RWPE1 (cell line): ENCODE measurements around the gene MEGF11.
A peak's percentile ranks its signal among the peaks of the same experiment; 100 is the strongest.
"Not testable (repeated sequence)": the region's sequence is repeated elsewhere in the genome, so short reads cannot be mapped to it uniquely, and the experiment has no call there.

Source experiments
- CTCF ChIA-PET: fragments of 350-600 bp; sonication (Branson Sonifier 250); formaldehyde crosslinking; extraction: SDS; loops from one replicate; lab custom pipeline; 2021; lab: Yijun Ruan, JAX
- POLR2A ChIA-PET: fragments of 400-600 bp; formaldehyde crosslinking; extraction: SDS; loops from one replicate; lab custom pipeline; 2020; ENCODE audit warnings: antibody characterized with exemption; ENCODE audit not compliant: low non-redundant PET; lab: Yijun Ruan, JAX
- DNase-seq: peaks from one replicate; pipeline ENCODE4 v3.0.0; 2012; ENCODE audit warnings: low spot score
- H3K27ac ChIP-seq: fragments of 450-650 bp; 2 replicates; pipeline ENCODE4 v1.5.1; 2017
- TF ChIP-seq, protein P1 (sequence below): fragments of 450-650 bp; conservative IDR thresholded peaks from 2 replicates; pipeline ENCODE4 v1.5.1; 2017; ENCODE audit warnings: low read depth, mild to moderate bottlenecking

Gene MEGF11

DNA sequence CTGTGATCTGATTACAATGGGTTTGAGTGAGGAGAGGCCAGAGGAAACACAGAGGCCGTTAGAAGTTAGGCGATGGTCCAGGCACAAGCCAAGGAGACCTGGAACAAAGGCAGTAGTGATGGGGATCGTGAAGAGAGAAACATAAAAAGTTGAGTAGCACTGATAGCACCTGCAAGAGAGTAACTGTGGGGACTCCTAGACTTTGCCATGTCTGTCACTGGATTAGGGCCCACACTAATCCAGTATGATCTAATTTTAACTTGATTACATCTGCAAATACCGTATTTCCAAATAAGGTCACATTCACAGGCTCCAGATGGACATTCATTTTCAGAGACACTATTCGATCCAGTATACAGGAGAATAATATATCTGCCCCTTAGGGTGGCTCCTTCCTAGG lies 239.5 kb downstream of the MEGF11 start:
- TF ChIP-seq, protein P1, sequence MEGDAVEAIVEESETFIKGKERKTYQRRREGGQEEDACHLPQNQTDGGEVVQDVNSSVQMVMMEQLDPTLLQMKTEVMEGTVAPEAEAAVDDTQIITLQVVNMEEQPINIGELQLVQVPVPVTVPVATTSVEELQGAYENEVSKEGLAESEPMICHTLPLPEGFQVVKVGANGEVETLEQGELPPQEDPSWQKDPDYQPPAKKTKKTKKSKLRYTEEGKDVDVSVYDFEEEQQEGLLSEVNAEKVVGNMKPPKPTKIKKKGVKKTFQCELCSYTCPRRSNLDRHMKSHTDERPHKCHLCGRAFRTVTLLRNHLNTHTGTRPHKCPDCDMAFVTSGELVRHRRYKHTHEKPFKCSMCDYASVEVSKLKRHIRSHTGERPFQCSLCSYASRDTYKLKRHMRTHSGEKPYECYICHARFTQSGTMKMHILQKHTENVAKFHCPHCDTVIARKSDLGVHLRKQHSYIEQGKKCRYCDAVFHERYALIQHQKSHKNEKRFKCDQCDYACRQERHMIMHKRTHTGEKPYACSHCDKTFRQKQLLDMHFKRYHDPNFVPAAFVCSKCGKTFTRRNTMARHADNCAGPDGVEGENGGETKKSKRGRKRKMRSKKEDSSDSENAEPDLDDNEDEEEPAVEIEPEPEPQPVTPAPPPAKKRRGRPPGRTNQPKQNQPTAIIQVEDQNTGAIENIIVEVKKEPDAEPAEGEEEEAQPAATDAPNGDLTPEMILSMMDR: no peak
- H3K27ac ChIP-seq: no peak overlapping the region
- POLR2A ChIA-PET: no interaction called here
- CTCF ChIA-PET: no interaction called here
- DNase-seq: no peak

DNA sequence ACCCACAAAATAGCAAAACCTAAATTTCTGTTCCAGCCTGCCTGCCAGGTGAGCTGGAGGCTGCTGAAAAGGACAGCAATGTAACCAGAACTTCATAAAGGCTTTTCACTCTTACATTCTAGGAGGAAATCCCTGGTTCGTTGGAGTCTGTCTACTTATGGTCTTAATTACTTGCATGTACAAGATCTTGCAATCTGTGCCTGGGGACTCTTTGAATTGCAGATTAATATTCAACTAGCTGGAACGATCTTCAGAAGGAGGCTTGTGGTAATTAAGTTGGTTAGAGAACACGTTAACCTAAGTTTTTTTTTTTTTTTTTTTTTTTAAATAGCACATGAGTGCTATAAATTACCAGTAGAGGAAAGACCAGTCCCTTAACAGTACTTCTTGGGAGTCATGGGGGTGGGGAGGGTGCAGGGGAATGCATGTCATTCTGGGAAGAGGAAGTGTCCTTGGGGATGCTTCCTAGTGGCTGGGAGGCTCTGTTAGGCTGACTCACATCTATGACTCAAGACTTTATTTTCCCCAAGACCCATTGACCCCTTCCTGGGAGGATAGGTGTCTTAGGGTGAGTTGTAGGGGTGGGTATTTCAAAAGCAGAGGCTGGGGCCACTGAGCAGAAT lies 244.5 kb downstream of the MEGF11 start:
- TF ChIP-seq, protein P1: no peak
- peak; percentile 81 for DNase-seq
- no peak overlapping the region for H3K27ac ChIP-seq
- POLR2A ChIA-PET: no interaction called here
- CTCF ChIA-PET: no interaction called here

DNA sequence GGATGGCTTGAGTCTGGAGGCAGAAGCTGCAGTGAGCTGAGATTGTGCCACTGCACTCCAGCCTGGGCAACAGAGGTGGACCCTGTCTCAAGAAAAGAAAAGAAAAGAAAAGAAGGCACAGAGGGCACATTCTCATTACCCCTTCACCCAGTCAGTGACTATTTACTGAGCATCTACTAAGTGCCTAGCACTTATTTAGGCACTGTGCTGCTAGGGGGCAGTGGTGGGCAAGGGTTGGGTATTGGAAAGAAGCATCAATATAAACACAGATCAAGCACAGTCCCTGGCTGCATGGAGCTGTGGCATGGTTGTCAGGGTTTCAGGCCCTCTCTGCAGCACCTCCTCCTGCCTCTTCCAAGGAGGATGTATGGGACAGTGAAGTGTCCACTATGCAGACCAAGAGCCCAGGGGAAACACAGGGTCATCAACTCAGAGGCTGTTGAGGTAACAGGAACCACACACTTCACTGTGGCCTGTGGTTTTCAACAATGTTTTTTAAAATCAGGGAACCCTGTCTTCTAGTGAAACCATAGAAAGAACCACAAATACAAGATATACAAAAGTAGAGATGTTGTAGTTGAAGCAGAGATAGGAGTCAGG lies 245.8 kb downstream of the MEGF11 start:
- ChIA-PET POLR2A (no interaction called here), CTCF (no interaction called here)
- H3K27ac ChIP-seq: peak overlapping the region; percentile 18; the same call in 1 of the 2 replicates
- TF ChIP-seq, protein P1: no peak
- no peak for DNase-seq

DNA sequence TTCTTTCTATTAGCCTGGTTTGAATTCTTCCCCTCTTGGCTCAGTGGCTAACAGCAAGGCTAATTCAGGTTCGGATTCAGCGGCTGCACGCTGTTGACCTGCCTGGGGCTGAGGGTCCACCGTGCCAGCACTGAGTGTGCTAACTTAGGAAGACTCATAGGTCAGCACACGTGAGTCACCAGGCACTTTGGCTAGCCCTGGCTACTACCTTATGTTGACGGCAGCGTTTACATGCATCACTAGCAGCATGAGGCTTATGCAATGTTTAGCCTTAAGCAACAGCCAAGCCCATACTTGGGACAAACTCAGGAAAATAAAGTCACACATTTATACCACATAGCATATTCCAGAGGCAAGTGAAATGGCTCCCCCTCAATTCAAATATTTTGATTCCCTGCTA lies 246.6 kb downstream of the MEGF11 start:
- H3K27ac ChIP-seq: peak overlapping the region; percentile 6; the same call in 1 of the 2 replicates
- ChIA-PET POLR2A (no interaction called here), CTCF (no interaction called here)
- TF ChIP-seq, protein P1: no peak
- DNase-seq: peak; percentile 82

DNA sequence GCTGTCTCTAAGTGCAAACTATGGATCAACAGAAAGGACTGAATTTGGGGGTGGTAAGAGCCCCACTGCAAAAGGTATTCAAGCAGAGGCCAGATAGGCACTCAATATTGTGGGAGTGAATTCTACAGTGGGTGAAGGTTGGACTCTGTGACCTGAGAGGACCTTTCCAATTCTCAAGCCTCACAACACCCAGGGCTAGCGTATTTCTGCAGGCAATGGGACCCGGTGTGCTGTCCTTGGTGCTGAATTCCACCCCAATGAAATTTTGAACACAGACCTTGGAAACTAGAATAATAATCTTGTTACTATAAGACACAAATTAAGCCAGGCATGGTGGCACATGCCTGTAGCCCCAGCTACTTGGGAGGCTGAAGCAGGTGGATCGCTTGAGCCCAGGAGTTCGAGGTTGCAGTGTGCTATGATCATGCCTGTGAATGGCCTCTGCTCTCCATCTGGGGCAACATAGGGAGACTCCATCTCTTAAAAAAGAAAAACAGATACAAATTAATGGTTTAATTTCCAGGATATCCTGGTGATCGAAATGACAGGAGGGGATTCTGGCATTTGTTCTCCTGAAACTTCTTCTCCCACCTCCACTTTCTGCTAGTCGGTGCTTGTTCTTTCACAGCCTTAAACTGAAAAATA lies 248.8 kb downstream of the MEGF11 start:
- DNase-seq: peak; percentile 77
- POLR2A ChIA-PET: no interaction called here
- H3K27ac ChIP-seq: no peak overlapping the region
- CTCF ChIA-PET: no interaction called here
- TF ChIP-seq, protein P1: no peak

DNA sequence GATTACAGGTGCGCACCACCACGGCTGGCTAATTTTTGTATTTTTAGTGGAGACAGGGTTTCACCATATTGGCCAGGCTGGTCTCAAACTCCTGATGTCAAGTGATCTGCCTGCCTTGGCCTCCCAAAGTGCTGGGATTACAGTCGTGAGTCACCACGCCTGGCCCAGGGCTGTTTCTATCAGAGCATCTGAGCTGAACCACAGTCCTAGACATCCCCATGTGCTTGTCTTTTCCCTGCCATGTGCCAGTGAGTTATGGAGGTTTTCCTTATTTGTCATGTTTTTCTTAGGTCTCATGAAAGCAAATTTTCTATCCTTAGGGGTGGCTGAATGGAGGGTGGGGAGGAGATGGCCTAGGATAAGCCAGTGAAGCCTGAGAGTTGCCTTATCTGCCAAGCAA lies 250.4 kb downstream of the MEGF11 start:
- H3K27ac ChIP-seq, POLR2A ChIA-PET, CTCF ChIA-PET, DNase-seq: not testable (repeated sequence)
